Uterus (tissue), 2 donors: Measurements from ENCODE around the gene ADAMTS9.

Experiments used
- POLR2A ChIP-seq, 2 donors: fragments of 450-650 bp; IDR thresholded peaks; one replicate each; pipeline ENCODE4 v1.6.1; 2016; ENCODE audit warnings: antibody characterized with exemption in 2 of 2, mild to moderate bottlenecking in 1 of 2, moderate library complexity in 1 of 2
- TF ChIP-seq, protein P1 (sequence below), 4 experiments: fragments of 200-600 bp in 2 of 4; fragments of 450-650 bp in 2 of 4; sonication (generic) in 2 of 4; IDR thresholded peaks; one replicate each; pipeline ENCODE4 v1.5.1; 2016 to 2019; ENCODE audit warnings: antibody characterized with exemption in 4 of 4, mild to moderate bottlenecking in 2 of 4, moderate library complexity in 1 of 4

GRCh38 chr3:64667887-64668581, 19.8 kb downstream of the ADAMTS9 start:
- TF ChIP-seq, protein P1, sequence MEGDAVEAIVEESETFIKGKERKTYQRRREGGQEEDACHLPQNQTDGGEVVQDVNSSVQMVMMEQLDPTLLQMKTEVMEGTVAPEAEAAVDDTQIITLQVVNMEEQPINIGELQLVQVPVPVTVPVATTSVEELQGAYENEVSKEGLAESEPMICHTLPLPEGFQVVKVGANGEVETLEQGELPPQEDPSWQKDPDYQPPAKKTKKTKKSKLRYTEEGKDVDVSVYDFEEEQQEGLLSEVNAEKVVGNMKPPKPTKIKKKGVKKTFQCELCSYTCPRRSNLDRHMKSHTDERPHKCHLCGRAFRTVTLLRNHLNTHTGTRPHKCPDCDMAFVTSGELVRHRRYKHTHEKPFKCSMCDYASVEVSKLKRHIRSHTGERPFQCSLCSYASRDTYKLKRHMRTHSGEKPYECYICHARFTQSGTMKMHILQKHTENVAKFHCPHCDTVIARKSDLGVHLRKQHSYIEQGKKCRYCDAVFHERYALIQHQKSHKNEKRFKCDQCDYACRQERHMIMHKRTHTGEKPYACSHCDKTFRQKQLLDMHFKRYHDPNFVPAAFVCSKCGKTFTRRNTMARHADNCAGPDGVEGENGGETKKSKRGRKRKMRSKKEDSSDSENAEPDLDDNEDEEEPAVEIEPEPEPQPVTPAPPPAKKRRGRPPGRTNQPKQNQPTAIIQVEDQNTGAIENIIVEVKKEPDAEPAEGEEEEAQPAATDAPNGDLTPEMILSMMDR (IDR thresholded peaks at IDR 0.05): no peak
- TF ChIP-seq POLR2A (IDR thresholded peaks at IDR 0.05): no peak
